GM12878 (cell line): ENCODE measurements around the gene SPR. TPM values are rescaled to one million over a fixed set of nuclear protein-coding genes. Genes with fewer than 3 reads are reported as not detected.
A peak's percentile ranks its signal among the peaks of the same experiment; 100 is the strongest.

Experiments
- ATAC-seq: fragments of 200-7000 bp; cut with Tn5 transposase; 3 replicates; pipeline ENCODE4 v1.9.1; 2020; ENCODE audit warnings: mild to moderate bottlenecking, moderate library complexity
- BruUV-seq: library from RNA; stranded (reverse); fragments of 400-500 nt; replicated peaks from 2 replicates; lab custom pipeline; 2021; lab: Mats Ljungman, UMichigan
- CTCF ChIA-PET: fragments of 300-600 bp; sonication (Branson Sonifier 250); formaldehyde crosslinking; extraction: SDS; loops from one replicate; lab custom pipeline; 2021; ENCODE audit warnings: inconsistent platforms; lab: Yijun Ruan, JAX
- POLR2A ChIA-PET: fragments of 350-600 bp; formaldehyde crosslinking; extraction: SDS; loops from one replicate; lab custom pipeline; 2021; ENCODE audit warnings: inconsistent platforms; lab: Charles Lee
- RAD21 ChIA-PET: fragments of 300-600 bp; sonication (Branson Sonifier 250); formaldehyde crosslinking; loops from one replicate; lab custom pipeline; 2023; ENCODE audit warnings: antibody characterized with exemption; ENCODE audit not compliant: unreplicated experiment; lab: Charles Lee
- SMC1A ChIA-PET: fragments of 300-600 bp; sonication (Branson Sonifier 250); formaldehyde crosslinking; loops from one replicate; lab custom pipeline; 2023; ENCODE audit not compliant: unreplicated experiment, uncharacterized antibody; lab: Charles Lee
- DNase-seq: peaks from one replicate; pipeline ENCODE4 v3.0.0-alpha.2; 2011; ENCODE audit warnings: low read depth, low spot score
- FAIRE-seq: peaks from 3 replicates; lab custom pipeline; 2011; peaks lifted over from hg19 to GRCh38; lab: Jason Lieb, UNC
- H2AFZ ChIP-seq: 2 replicates; pipeline ENCODE4 v1.6.0; 2011; ENCODE audit warnings: low read depth, low read length, control low read depth; ENCODE audit not compliant: control insufficient read depth
- H3K27ac ChIP-seq: 2 replicates; pipeline ENCODE4 v1.5.1; 2011; ENCODE audit warnings: control low read depth; ENCODE audit not compliant: control insufficient read depth, insufficient read depth
- H3K27me3 ChIP-seq, 2 experiments: replicated peaks in 1 of 2; 2 replicates each; pipeline versions ENCODE4 v1.6.0 to v1.6.1; 2011; ENCODE audit warnings: low read length in 1 of 2; ENCODE audit not compliant: control insufficient read depth in 2 of 2, insufficient read depth in 2 of 2
- H3K36me3 ChIP-seq, 2 experiments: 2 replicates each; pipeline ENCODE4 v1.5.1; 2011; ENCODE audit warnings: low read length in 1 of 2; ENCODE audit not compliant: control insufficient read depth in 2 of 2, insufficient read depth in 2 of 2
- H3K4me1 ChIP-seq: 2 replicates; pipeline ENCODE4 v1.6.1; 2011; ENCODE audit warnings: mild to moderate bottlenecking, low read length, moderate library complexity, mixed read lengths; ENCODE audit not compliant: control insufficient read depth, insufficient read depth
- H3K4me2 ChIP-seq: 2 replicates; pipeline ENCODE4 v1.6.0; 2011; ENCODE audit warnings: control low read depth; ENCODE audit not compliant: control insufficient read depth, insufficient read depth
- H3K4me3 ChIP-seq: fragments of 200-600 bp; sonication (generic); 2 replicates; pipeline ENCODE4 v1.5.1; 2016
- H3K79me2 ChIP-seq: 2 replicates; pipeline ENCODE4 v1.6.0; 2011; ENCODE audit warnings: low read length; ENCODE audit not compliant: control insufficient read depth, insufficient read depth
- H3K9ac ChIP-seq: 2 replicates; pipeline ENCODE4 v1.8.0; 2011; ENCODE audit warnings: low read length, control low read depth, mixed read lengths; ENCODE audit not compliant: control insufficient read depth, insufficient read depth
- H3K9me3 ChIP-seq: replicated peaks from 3 replicates; pipeline ENCODE4 v1.5.1; 2011; ENCODE audit warnings: mild to moderate bottlenecking, low read length; ENCODE audit not compliant: control insufficient read depth, insufficient read depth
- H4K20me1 ChIP-seq: 2 replicates; pipeline ENCODE4 v1.6.0; 2011; ENCODE audit not compliant: control insufficient read depth, insufficient read depth
- FOXM1 ChIP-seq: IDR thresholded peaks from 2 replicates; pipeline ENCODE4 v1.6.1; 2012; ENCODE audit warnings: low read depth, mild to moderate bottlenecking, inconsistent platforms, low read length, moderate library complexity
- WGBS: methylation state at CpG from one replicate; pipeline ENCODE4 v1.1.6; 2016; ENCODE audit warnings: low lambda C conversion rate; ENCODE audit not compliant: insufficient replicate concordance, insufficient coverage; ENCODE audit errors: missing lambda C conversion rate; 5-methylcytosine and 5-hydroxymethylcytosine counted together
- in situ Hi-C: fragments of 300-500 bp; cut with MboI; formaldehyde crosslinking; loops from 9 replicates; pipeline ENCODE4 v1.14.3; 2018; ENCODE audit warnings: mixed read lengths
- intact Hi-C: fragments of 100-400 bp; cut with micrococcal nuclease; formaldehyde crosslinking; loops from one replicate; pipeline ENCODE4 v1.14.2; 2022; ENCODE audit not compliant: unreplicated experiment
- polyA plus RNA-seq, 11 experiments: library from polyadenylated mRNA; depleted of rRNA in 4 of 11; unstranded in 6 of 11; stranded (reverse) in 5 of 11; fragments of >200 nt; fragmentation: Nextera tagmentation in 4 of 11; fragmentation: Illumina TruSeq in 1 of 11; extraction: Ambion mirVana in 4 of 11; extraction: Trizol in 1 of 11; gene quantifications; 1 replicate in 1 of 11; 2 replicates in 10 of 11; pipeline versions ENCODE4 v1.2.1 to v1.2.3, GENCODE V29; 2011 to 2016; ENCODE audit warnings: inconsistent platforms in 2 of 11, missing spikeins in 2 of 11, low read depth in 1 of 11
- total RNA-seq, 4 experiments: library from RNA; depleted of rRNA in 3 of 4; stranded (reverse); fragments of >200 nt in 3 of 4; fragmentation: Illumina TruSeq in 1 of 4; extraction: Trizol in 1 of 4; gene quantifications; 2 replicates each; pipeline versions ENCODE4 v1.2.1 to v1.2.3, GENCODE V29; 2013 to 2021
- TF ChIP-seq, protein P1 (sequence below): IDR thresholded peaks from 2 replicates; pipeline ENCODE4 v1.6.1; 2012; ENCODE audit warnings: mild to moderate bottlenecking, low read depth, low read length

Gene SPR
- total and polyA plus RNA-seq, 10 of the 15 experiments (the other 5 are each of a cell fraction or from before 2014, with no cell fraction given), result 0.68 to 7.8 (median 2.5) TPM

DNA sequence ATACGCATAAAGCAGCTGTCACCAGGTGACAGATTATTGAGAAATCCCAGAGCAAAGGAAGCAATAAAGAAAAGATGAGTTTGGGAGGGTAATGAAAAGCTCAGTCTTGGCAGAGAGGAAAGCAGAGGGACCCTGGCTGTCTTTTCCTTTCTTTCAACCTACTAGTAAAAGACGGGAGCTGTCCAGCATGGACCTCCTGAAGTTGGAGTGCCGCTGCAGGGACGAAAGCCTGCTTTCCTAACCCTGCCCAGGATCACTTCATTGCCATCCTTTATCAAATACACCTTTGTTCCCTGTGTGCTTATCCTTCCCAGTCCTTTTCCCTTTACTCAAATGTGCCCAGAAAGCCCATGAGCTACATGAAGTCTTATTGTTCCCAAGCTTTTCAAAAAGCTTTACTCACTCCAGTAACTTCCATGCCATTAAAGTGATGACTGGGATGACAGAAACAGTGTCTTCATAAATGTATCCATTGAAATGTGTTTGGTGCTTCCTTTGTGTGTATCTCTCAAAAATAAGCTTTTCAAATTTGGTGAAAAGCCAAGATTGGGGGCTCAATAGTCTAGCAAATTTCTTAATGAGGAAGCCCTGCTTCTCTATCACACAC, 3.7 kb upstream of the SPR start:
- intact Hi-C loops (no loop called here), in situ Hi-C loops (no loop called here)
- no peaks in the 10 kb centered on the region for H4K20me1 ChIP-seq
- 49% methylated on average over 4 of the region's 4 CpGs for WGBS
- H2AFZ ChIP-seq, result no peak overlapping the region
- no peak overlapping the region for H3K27ac ChIP-seq
- POLR2A ChIA-PET, result interaction anchor here (0.6 kb wide), 1 partner anchor 152 kb away, joined by 5 read pairs; no protein-coding TSS in a partner anchor
- TF ChIP-seq FOXM1, result no peak
- TF ChIP-seq, protein P1, sequence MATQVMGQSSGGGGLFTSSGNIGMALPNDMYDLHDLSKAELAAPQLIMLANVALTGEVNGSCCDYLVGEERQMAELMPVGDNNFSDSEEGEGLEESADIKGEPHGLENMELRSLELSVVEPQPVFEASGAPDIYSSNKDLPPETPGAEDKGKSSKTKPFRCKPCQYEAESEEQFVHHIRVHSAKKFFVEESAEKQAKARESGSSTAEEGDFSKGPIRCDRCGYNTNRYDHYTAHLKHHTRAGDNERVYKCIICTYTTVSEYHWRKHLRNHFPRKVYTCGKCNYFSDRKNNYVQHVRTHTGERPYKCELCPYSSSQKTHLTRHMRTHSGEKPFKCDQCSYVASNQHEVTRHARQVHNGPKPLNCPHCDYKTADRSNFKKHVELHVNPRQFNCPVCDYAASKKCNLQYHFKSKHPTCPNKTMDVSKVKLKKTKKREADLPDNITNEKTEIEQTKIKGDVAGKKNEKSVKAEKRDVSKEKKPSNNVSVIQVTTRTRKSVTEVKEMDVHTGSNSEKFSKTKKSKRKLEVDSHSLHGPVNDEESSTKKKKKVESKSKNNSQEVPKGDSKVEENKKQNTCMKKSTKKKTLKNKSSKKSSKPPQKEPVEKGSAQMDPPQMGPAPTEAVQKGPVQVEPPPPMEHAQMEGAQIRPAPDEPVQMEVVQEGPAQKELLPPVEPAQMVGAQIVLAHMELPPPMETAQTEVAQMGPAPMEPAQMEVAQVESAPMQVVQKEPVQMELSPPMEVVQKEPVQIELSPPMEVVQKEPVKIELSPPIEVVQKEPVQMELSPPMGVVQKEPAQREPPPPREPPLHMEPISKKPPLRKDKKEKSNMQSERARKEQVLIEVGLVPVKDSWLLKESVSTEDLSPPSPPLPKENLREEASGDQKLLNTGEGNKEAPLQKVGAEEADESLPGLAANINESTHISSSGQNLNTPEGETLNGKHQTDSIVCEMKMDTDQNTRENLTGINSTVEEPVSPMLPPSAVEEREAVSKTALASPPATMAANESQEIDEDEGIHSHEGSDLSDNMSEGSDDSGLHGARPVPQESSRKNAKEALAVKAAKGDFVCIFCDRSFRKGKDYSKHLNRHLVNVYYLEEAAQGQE, result peak; percentile 97
- TF ChIP-seq, all 136 proteins: peak for 1
- RAD21 ChIA-PET, result interaction anchor here (0.7 kb wide), 1 partner anchor 11 kb away, joined by 3 read pairs; no protein-coding TSS in a partner anchor
- H3K4me2 ChIP-seq, result no peak overlapping the region
- peaks cover 2 to 10% of the 10 kb centered on the region in 2 experiments; a peak in 2 of 4 replicates for H3K27me3 ChIP-seq
- BruUV-seq, result no TSS peak
- no peak overlapping the region for H3K9ac ChIP-seq
- no peaks in the 10 kb centered on the region for H3K9me3 ChIP-seq
- SMC1A ChIA-PET, result interaction anchor here (2.0 kb wide), 1 partner anchor 16 kb away, joined by 5 read pairs; no protein-coding TSS in a partner anchor
- CTCF ChIA-PET, result interaction anchor here (0.9 to 2.2 kb wide), 5 partner anchors 9 to 113 kb away, joined by 3 to 13 read pairs (median 5); no protein-coding TSS in a partner anchor
- H3K4me1 ChIP-seq, result no peaks in the 10 kb centered on the region
- DNase-seq (no peak), ATAC-seq (no peak), FAIRE-seq (no peak)
- no peaks in the 10 kb centered on the region for H3K79me2 ChIP-seq
- H3K36me3 ChIP-seq, result no peaks in the 10 kb centered on the region
- H3K4me3 ChIP-seq, result no peak overlapping the region
